Left colon (tissue), 2 donors: ENCODE results near the gene RAB1A. TPM values are rescaled to one million over a fixed set of nuclear protein-coding genes. Genes with fewer than 3 reads are reported as not detected.
"Not testable (repeated sequence)": the region's sequence is repeated elsewhere in the genome, so short reads cannot be mapped to it uniquely, and the experiment has no call there.

ENCODE experiments used
- ATAC-seq: fragments of 200-7000 bp; cut with Tn5 transposase; one replicate; pipeline ENCODE4 v1.9.1; 2020; ENCODE audit warnings: mild to moderate bottlenecking, moderate library complexity
- DNase-seq, 2 donors: peaks; one replicate each; pipeline ENCODE4 v3.0.0-alpha.2; 2020
- intact Hi-C, 2 donors: fragments of 100-400 bp; cut with DNase I in 1 of 2; cut with micrococcal nuclease in 1 of 2; formaldehyde crosslinking; loops; one replicate each; pipeline versions ENCODE4 v1.11.2 to v1.14.0; 2022; cut with DNase I, micrococcal nuclease
- total RNA-seq, 2 donors: library from RNA; stranded (reverse); fragmentation: NEBNext Ultra II Directional; extraction: Animal tissue kit (Norgen Biotek cat#: 25700); gene quantifications; one replicate each; pipeline ENCODE4 v1.2.1, GENCODE V29; 2021
- donor health status: DM: no; HTN: no; CAD: no.
- donor health status: DM: yes; HTN: yes; CAD: no.

Gene RAB1A
- total RNA-seq, 2 donors from 2014 or later, result 172 to 179 TPM

DNA sequence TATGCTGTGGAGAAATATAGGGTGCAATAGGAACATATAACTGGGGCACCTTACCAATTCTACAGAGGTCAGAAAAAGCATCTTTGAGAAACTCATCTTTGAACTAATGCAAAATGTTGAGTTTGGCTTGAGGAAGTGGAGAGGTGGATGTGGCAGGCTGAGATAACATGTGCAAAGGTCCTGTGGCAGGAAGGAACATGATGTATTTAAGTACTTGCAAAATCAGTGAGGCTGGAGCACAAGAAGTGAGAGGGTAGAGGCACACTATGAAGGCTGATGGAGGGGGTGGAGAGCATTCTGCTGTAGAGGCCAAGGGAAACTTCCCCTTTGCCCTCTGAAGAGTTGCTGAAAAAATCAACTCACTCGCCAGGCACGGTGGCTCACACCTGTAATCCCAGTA lies 14.7 kb upstream of the RAB1A start:
- ATAC-seq (no peak), DNase-seq (no peak)
- intact Hi-C loops, result no loop called here

- intact Hi-C loops, result no loop called here
- ATAC-seq (peak; percentile 87), DNase-seq (no peak)
Observed at GRCh38 chr2:65142515-65142914, 12.6 kb upstream of the RAB1A start.

DNA sequence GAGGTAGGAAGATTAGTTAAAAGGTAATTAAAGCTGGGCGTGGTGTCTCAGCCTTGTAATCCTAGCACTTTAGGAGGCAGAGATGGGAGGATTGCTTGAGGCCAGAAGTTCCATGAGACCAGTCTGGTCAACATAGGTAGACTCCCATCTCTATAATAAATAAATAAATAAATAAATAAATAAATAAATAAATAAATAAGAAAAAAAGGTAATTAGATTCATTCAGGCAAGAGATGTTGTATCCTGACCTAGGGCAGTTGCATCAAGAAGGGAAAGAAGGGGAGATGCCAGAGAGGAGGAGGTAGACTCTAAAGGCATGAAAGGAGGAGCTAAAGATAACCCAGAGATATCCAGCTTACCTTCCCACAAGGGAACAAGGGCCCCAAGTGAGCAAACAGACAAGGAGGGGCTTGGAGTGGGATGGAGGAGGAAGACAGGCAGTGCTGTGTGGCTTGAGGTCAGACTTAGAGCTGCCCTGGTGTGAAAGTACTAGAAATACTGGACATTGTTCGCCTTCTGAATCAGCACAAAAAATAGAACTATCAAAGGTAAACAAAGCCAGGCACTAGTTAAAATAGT lies 7.4 kb upstream of the RAB1A start:
- DNase-seq (no peak), ATAC-seq (no peak)
- intact Hi-C loops, result no loop called here

GRCh38 chr2:65136253-65136652 lies 6.3 kb upstream of the RAB1A start:
- intact Hi-C loops, result no loop called here

GRCh38 chr2:65134158-65134557 lies 4.3 kb upstream of the RAB1A start:
- intact Hi-C loops, result no loop called here

More at GRCh38 chr2:65136253-65136652, 6.3 kb upstream of the RAB1A start:
- no peak for DNase-seq
- no peak for ATAC-seq

GRCh38 chr2:65133626-65134025 lies 3.7 kb upstream of the RAB1A start:
- intact Hi-C loops, result no loop called here
- DNase-seq, result no peak
- no peak for ATAC-seq

More at GRCh38 chr2:65134158-65134557, 4.3 kb upstream of the RAB1A start:
- no peak for ATAC-seq
- DNase-seq, result no peak

DNA sequence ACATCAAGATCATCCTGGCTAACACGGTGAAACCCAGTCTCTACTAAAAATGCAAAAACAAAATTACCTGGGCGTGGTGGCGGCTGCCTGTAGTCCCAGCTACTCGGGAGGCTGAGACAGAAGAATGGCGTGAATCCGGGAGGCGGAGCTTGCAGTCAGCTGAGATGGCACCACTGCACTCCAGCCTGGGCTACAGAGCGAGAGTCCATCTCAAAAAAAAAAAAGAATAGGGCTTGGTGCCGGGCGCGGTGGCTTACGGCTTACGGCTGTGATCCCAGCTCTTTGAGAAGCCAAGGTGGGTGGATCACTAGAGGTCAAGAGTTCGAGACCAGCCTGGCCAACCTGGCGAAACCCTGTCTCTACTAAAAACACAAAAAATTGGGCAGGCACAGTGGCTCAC lies 3.0 kb upstream of the RAB1A start:
- DNase-seq, intact Hi-C loops, ATAC-seq: not testable (repeated sequence)

GRCh38 chr2:65130664-65131175 lies 814 bp upstream of the RAB1A start:
- DNase-seq, result no peak
- intact Hi-C loops, result no loop called here
- ATAC-seq, result peak; percentile 50

DNA sequence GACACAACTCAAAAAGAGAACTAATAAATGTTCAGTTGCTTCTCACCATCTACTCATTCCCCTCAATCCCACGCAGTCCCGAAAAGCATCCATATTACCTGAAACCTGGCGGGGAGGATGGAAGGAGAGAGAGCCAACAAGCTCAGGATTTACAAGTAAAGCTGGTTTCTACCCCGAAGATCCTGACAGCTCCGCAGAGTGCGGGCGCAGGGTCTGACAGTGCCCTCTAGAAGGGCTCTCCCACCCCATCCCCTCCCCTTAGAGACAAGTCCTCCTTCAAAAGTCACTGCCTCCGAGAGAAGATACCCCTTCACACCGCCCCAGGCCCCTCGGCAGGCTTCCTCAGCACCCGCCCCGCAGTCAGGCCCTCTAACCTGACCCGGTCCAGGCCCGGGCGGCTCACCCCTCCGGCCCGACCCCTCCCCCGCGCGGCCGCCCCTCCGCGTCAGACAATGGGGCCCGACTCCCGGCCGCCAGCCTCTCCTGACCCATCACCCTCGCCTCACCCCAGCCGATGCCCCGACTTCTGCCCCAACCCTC lies 550 bp downstream of the RAB1A start:
- ATAC-seq (peak; percentile 35), DNase-seq (peak in 1 of 2 donors; percentile 71)
- intact Hi-C loops, result loop anchor here in 1 of 2 donors (10.0 kb wide), 1 partner anchor 55 kb away; no protein-coding TSS in a partner anchor

- DNase-seq (peak; percentile 36 to 43), ATAC-seq (no peak)
- intact Hi-C loops, result loop anchor here in 1 of 2 donors (10.0 kb wide), 1 partner anchor 54 kb away; no protein-coding TSS in a partner anchor
Observed at GRCh38 chr2:65128297-65129190, 1.4 kb downstream of the RAB1A start.

DNA sequence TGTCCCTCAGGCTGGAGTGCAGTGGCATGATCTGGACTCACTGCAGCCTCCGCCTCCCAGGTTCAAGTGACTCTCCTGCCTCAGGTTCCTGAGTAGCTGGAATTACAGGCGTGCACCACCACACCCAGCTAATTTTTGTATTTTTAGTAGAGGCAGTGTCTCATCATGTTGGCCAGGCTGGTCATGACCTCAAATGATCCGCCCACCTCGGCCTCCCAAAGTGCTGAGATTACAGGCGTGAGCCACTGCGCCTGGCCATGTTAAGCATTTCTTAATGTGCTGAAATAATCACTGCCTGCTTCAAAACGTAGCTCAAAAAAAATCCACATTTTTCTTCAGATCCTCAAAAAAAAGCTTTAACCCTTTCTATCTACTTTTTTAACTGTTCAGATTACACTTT lies 4.4 kb downstream of the RAB1A start:
- intact Hi-C loops, result loop anchor here in 1 of 2 donors (10.0 kb wide), 1 partner anchor 51 kb away; no protein-coding TSS in a partner anchor
- not testable (repeated sequence) for ATAC-seq
- DNase-seq, result peak; percentile 26 to 36

- intact Hi-C loops, result loop anchor here in 1 of 2 donors (10.0 kb wide), 1 partner anchor 48 kb away; no protein-coding TSS in a partner anchor
- DNase-seq, result no peak
- ATAC-seq, result no peak
Observed at GRCh38 chr2:65122313-65122712, 7.6 kb downstream of the RAB1A start.

GRCh38 chr2:65120990-65121693 lies 8.8 kb downstream of the RAB1A start:
- intact Hi-C loops, result loop anchor here in 1 of 2 donors (10.0 kb wide), 1 partner anchor 46 kb away; no protein-coding TSS in a partner anchor
- no peak for ATAC-seq
- DNase-seq, result no peak

- ATAC-seq, result no peak
- DNase-seq, result no peak
- intact Hi-C loops, result no loop called here
Observed at GRCh38 chr2:65116645-65117044, 13.3 kb downstream of the RAB1A start.

GRCh38 chr2:65114921-65115320 lies 15.0 kb downstream of the RAB1A start:
- ATAC-seq (no peak), DNase-seq (no peak)
- intact Hi-C loops, result no loop called here

DNA sequence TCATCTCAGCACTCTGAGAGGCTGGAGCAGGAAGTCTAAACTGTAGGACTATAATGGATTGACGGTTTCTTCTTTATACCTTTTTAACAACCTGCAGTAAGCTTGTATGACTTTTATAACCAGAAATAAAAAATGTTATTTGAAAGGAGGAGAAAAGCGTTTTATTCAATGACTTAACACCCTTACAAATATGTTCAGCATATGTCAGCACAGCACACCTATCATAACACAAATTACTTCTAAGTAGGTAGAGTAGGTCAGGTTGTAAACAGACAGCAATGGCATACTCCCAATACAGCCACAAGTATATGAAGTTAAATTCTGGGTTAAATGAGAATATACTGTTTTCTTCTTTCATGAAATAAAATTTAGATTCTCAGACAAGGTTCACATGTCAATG lies 16.1 kb downstream of the RAB1A start:
- intact Hi-C loops, result no loop called here
- ATAC-seq (peak; percentile 89), DNase-seq (no peak)

GRCh38 chr2:65113229-65113628 lies 16.7 kb downstream of the RAB1A start:
- peak; percentile 22 for ATAC-seq
- DNase-seq, result no peak
- intact Hi-C loops, result no loop called here

- ATAC-seq (no peak), DNase-seq (no peak)
- intact Hi-C loops, result no loop called here
Observed at GRCh38 chr2:65112633-65113032, 17.3 kb downstream of the RAB1A start.

- intact Hi-C loops, result no loop called here
- ATAC-seq (no peak), DNase-seq (no peak)
Observed at GRCh38 chr2:65108780-65109179, 21.1 kb downstream of the RAB1A start.
